Astrocyte of the hippocampus (primary cell): Measurements from ENCODE around the gene SYT9.

Source experiments
- DNase-seq: peaks from one replicate; pipeline ENCODE4 v3.0.0; 2011; ENCODE audit warnings: low read depth, low spot score

The SYT9 gene

DNA sequence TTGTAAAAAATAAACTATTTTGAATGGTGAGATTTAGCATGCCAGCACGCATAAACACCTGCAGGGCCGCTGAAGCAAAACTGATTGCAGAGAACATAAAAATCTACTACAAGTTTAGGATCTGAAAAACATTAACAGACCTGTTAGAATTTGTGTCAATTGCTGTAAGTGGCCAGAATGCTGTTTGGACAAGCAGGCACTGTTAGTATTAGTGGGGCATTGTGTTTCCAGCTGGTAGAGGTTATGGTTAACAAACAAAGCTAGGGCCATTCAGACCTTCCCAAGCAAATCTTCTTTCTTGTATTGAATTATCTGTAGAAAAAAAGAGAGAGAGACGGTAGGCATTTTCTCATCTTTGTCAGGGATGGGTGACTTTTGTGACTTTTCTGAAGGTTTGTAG is 176.0 kb downstream of the SYT9 start:
- DNase-seq, result no peak

GRCh38 chr11:7428196-7428595 is 176.5 kb downstream of the SYT9 start:
- no peak for DNase-seq

- DNase-seq, result no peak
Observed at GRCh38 chr11:7430496-7430895, 178.8 kb downstream of the SYT9 start.

GRCh38 chr11:7435176-7435575 is 183.5 kb downstream of the SYT9 start:
- no peak for DNase-seq

DNA sequence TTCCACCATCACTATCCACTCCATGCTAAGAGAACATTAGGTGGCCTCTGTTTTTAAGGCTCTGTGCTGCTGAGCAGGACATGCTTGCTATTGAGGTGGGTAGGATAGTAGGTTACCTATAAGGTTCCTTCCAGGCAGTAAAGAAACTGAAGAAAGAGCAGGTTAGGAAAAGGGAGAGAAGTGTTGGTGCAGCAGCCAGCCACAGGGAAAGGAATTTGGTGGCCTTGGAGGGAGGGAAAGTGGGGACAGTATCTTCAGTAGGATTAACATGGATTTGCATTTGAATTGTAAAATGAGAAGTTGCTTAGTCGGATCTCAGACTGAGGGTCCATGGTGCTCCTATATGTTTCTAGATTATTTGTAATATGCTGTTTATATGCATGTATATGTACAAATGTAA is 184.4 kb downstream of the SYT9 start:
- no peak for DNase-seq

DNA sequence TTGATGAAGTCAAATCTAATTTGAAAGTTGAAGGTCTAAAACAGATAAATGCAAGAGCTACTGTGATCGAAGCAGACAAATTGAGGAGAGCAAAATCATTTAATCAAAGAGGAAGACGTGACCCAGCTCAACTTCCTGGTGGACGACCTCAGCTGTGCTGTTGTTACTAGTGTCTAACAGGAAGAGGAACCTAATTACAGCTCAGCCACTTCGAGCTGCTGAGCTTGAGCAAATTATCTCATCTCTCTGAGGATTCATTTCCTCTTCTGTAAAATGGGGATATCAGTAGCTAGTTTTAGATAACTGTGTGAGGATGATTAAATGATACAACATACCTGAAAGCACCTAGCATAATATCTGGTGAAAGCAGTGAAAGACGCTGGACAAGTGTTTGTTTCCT is 185.0 kb downstream of the SYT9 start:
- DNase-seq, result no peak

DNA sequence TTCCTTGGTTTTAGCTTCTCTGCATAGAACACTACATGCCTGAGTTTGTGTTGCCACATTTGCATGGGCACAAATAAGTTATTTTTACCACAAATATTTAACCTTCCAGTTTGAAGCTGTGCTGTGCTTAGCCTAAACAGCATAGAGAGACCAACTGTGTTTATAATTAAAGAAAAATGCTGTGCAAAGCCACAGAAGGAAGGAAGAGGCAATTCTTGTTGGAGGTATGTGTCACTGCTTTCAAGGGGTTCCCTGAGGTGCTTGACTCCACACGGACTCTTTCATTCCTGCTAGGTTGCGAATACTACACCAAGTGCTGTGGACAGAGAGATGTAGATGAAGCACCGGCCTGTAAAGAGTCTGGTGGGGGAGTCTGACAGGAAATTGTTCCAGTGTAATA is 186.0 kb downstream of the SYT9 start:
- peak; percentile 42 for DNase-seq

DNA sequence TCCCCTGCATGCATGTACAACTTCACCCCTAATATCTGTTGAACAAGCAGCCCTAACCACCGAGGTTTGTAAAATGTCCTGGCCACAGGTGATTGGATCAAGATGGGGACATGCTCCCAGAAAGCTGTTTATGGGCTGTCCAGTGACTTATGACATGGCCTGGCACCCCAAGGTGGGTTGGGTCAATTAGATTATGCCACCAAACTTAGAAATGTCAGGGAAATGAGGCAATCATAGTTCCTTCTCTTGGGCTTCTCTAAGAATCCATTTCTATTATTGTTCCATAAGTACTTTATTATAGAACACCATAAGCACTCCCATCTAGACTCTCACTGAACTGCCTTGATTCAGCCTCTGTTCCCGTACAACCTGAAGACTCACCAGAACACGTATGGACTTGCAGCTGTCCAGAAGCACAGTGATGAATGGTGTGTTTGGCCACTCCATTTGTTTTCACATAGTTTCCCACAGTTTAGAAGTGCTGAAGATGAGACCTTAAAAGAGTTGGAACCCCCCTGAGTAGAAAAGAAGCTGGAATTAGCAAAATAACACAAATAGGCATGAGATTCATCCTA is 188.1 kb downstream of the SYT9 start:
- DNase-seq, result no peak

DNA sequence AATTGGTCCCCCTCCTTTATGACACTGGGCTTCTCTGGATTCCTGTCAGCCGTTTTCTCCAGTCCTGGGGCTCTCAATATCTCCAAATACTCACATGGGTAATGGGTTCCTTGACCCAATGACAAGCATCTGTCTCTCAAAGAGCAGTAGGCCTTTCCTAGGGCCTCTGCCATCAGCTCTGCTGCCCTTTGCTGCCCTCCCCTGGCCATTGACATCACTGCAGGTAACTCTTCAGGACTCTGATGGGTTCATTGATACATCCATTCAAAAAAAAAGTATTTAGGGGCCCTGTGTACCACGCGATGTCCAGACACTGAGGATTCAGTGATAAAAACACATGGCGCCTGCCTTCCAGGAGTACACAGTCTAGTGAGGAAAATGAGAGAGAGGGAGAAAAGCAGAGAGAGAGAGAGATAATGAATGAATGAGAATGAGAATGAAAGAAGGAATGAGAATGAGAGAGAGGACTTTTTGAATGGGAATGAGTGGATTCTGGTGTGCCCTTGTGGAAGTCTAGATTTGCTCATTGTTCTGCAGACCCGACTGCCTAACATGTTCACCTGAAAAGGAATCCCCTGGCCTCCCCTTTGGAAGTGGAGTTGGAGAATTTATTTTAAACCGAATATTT is 191.0 kb downstream of the SYT9 start:
- DNase-seq, result peak; percentile 68

- DNase-seq, result peak; percentile 60
Observed at GRCh38 chr11:7444091-7444981, 192.6 kb downstream of the SYT9 start.

DNA sequence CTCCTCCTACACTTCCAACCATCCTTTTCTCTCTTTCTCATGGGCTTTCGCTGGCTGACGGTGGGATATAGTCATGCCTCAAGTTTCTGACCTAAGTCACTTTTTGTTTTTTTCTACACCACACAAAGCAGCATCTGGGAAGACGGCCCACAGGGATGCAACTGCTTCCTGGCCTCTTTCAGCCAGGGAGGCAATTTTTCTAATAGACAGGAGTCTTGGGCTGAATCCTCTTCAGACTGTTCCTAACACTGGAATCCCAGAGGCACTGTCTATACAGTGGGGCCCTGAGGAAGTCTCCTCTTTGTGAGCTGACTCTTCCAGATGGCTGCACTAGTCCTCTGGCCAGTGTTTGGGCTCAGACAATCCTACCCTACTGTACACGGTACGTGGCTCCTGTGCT is 193.9 kb downstream of the SYT9 start:
- no peak for DNase-seq

GRCh38 chr11:7448201-7448600 is 196.5 kb downstream of the SYT9 start:
- DNase-seq, result no peak

GRCh38 chr11:7449211-7449840 is 197.6 kb downstream of the SYT9 start:
- no peak for DNase-seq

DNA sequence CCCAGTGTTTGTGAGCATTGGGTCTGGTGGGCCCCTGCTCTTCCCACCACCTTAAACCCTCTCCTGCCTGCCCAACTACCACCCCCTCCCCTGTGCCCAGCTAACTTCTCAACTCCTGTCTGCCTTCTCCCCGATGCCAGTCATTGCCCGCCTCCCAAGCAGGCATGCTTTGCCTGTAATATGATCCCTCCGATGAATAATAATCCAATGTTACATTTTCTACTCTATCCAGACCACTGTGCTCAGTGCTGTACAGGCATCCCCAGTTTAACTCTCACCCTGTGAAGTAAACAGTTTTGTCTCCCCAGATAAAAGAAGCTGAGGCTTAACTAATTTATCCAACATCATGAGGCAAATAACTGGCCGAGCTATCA is 198.1 kb downstream of the SYT9 start:
- peak; percentile 34 for DNase-seq

- DNase-seq, result no peak
Observed at GRCh38 chr11:7450836-7451235, 199.1 kb downstream of the SYT9 start.

DNA sequence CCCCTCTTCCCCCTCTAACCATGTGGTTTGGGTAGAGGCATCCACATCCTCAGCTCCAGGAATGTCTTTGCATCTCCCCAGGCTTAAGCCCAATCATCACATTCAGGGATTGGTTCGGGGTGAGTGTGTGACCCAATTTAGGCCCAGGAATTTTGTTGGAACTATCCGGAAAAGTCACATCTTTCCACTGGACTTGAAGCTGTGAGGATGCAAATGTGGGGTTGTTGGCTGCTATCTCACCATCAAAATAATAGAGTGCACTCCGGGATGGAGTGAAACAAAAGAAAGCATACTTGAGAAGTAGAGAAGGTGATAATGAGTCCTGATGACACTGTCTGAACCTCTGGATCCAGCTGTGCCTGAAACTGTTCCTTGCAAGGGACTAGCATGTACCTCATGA is 199.8 kb downstream of the SYT9 start:
- DNase-seq, result no peak

- DNase-seq, result no peak
Observed at GRCh38 chr11:7451952-7452494, 200.3 kb downstream of the SYT9 start.

DNA sequence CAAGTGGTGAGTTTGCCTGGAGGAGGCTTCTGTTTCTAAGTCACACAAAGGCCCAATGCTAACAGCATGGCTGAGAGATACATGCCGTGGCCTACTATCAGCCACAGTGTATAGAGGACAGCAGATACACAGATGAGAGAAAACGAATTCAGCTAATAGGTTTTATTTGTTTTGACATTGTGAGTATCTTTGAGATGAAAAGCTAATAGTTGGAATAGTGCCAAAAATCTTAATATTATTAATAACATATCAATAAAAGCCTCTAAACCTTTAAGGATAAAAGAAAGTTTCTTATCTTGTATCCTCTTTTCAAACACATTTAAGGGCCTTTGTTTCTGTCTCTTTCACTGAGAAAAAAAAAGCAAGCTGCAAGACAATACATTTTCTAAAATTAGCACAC is 203.2 kb downstream of the SYT9 start:
- no peak for DNase-seq

DNA sequence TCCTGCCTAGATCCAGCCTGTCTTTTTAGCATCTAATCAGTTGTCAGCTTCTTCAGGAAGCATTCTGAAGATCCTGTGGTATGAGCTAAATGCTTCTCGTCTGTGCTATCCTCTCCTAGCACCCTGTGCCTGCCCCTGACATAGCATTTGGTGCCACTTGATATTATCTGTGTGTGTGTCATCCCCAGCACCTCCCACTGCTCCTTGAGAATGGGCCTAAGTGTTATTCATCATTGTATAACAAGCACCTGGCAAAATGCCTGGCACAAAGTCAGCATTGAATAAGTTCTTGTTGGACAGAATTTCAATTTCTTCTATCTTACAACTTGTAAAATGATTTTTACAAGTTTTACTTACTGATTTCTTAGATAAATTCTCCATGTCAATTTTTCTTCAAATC is 205.5 kb downstream of the SYT9 start:
- DNase-seq, result peak; percentile 40

GRCh38 chr11:7462706-7463105 is 211.0 kb downstream of the SYT9 start:
- DNase-seq, result no peak

- DNase-seq, result no peak
Observed at GRCh38 chr11:7467652-7468051, 215.9 kb downstream of the SYT9 start.

DNA sequence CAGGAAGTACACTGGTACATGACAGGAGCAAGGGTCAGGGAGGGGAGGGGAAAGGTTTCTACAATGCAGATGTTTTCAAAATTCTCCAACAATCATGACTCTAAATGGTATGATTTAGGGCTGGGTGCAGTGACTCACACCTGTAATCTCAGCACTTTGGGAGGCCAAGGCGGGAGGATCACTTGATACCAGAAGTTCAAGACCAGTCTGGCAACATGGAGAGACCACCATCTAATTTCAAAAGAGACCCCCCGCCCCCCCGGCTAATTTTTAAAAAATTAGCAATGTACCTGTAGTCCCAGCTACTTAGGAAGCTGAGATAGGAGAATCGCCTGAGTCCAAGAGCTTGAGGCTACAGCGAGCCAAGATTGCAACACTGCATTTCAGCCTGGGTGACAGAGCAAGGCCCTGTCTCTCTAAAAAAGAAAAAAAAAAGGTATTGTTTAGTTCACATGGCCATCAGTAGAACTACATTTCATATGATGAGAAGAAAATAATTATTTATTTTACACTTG is 217.7 kb downstream of the SYT9 start:
- DNase-seq, result no peak
